DOHH2 (cell line): ENCODE measurements around the gene PYDC1.

Source experiments
- EZH2phosphoT487 ChIP-seq: fragments of 200-600 bp; sonication (generic); IDR thresholded peaks from 2 replicates; pipeline ENCODE4 v1.6.1; 2017; ENCODE audit warnings: borderline replicate concordance, mild to moderate bottlenecking, antibody characterized with exemption, low read length, moderate library complexity, mixed read lengths
- TF ChIP-seq, protein P1 (sequence below): fragments of 200-600 bp; sonication (generic); IDR thresholded peaks from one replicate; pipeline ENCODE4 v1.5.1; 2014; ENCODE audit warnings: antibody characterized with exemption, mild to moderate bottlenecking, low read depth, low read length; ENCODE audit not compliant: poor library complexity, severe bottlenecking

DNA sequence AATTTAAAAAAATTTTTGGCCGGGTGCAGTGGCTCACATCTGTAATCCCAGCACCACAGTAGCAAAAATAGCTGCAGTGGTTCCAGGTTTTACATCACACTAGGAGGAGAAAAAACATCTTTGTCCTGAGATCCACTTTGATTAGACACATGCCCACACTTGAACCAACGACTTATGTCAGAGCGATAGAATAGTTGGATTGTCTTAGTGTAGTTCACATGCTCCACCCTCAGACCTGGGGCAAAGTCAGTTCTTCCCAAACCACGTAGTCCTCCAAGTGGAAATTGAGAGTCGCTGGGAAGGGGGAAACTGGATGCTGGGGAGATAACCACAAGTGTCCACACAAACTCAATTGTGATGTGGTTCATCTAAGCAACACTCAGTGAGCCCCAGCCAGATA is 31.4 kb upstream of the PYDC1 start:
- TF ChIP-seq, protein P1, sequence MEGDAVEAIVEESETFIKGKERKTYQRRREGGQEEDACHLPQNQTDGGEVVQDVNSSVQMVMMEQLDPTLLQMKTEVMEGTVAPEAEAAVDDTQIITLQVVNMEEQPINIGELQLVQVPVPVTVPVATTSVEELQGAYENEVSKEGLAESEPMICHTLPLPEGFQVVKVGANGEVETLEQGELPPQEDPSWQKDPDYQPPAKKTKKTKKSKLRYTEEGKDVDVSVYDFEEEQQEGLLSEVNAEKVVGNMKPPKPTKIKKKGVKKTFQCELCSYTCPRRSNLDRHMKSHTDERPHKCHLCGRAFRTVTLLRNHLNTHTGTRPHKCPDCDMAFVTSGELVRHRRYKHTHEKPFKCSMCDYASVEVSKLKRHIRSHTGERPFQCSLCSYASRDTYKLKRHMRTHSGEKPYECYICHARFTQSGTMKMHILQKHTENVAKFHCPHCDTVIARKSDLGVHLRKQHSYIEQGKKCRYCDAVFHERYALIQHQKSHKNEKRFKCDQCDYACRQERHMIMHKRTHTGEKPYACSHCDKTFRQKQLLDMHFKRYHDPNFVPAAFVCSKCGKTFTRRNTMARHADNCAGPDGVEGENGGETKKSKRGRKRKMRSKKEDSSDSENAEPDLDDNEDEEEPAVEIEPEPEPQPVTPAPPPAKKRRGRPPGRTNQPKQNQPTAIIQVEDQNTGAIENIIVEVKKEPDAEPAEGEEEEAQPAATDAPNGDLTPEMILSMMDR: no peak
- no peak for TF ChIP-seq EZH2phosphoT487
